HG02870 (cell line): ENCODE results near the gene GRK6.

Source experiments
- ATAC-seq: cut with Tn5 transposase; IDR thresholded peaks from one replicate; pipeline ENCODE4 v1.9.1; 2021; ENCODE audit warnings: mild to moderate bottlenecking, moderate library complexity; ENCODE audit not compliant: unreplicated experiment

GRK6 gene

DNA sequence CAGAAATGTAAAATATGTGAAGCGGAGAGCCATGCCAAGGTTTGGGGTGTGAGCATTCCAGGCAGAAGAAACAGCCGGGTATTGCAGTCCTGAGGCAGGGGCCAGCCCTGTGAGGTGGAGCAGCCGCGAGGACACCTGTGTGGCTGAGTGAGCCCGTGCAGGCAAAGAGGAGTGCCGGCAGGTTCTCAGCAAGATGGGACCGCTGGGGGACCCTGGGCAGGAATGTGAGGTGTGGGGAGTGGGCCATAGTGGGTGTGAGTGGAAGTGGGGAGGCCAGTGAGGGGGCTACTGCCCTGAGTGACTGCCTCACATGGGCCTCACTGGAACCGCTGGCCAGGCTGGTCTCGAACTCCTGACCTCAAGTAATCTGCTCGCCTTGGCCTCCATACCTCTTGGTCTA, 12.0 kb downstream of the GRK6 start:
- ATAC-seq: no peak

DNA sequence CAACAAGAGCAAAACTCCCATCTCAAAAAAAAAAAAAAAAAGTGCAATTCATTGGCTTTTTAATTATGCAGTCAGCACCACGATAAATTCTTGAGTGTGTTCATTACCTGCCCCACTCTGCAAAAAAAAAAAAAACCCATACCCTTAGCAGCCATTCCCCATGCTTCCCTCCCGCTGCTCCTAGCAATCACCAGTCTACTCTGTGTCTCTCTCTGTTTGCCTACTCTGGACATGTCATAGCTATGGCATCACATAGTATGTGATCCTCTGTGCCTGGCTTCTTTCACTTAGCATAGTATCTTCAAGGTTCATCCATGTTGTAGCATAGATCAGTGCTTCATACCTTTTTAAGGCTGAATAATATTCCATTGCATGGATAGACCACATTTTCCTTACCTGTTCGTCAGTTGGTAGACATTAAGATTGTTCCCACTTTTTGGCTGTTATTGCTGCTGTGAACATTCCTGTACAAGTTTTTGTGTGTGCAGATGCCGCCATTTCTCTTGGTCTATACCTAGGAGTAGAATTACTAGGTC, 13.1 kb downstream of the GRK6 start:
- no peak for ATAC-seq

DNA sequence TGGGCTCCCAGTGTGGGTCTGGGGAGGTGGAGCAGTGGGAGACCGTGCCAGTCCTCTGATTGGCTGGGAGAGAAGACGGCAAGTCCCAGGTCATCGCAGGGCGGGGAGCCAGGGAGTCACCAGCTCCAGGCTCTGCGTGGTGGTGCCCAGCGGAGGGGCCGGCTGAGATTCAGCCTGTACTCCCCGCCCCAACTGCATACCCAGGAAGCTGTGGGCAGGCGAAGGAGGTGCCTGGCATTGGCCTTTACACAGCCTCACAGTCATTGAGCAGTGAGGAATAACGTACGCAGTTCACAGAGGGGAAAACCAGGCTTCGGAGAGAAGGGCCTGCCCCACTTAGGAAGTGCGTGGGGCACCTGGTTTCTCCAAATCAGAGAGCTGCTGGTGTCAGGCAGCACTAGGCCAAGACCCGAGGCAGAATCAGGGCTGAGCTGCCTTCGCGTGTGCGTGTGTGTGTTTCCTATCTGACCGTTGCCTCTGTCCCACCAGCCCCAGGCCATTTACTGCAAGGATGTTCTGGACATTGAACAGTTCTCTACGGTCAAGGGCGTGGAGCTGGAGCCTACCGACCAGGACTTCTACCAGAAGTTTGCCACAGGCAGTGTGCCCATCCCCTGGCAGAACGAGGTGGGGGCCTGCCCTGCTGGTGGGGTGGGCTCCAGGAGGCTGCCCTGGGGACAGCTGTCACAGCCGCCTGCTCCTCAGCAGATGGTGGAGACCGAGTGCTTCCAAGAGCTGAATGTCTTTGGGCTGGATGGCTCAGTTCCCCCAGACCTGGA, 13.9 kb downstream of the GRK6 start:
- no peak for ATAC-seq

DNA sequence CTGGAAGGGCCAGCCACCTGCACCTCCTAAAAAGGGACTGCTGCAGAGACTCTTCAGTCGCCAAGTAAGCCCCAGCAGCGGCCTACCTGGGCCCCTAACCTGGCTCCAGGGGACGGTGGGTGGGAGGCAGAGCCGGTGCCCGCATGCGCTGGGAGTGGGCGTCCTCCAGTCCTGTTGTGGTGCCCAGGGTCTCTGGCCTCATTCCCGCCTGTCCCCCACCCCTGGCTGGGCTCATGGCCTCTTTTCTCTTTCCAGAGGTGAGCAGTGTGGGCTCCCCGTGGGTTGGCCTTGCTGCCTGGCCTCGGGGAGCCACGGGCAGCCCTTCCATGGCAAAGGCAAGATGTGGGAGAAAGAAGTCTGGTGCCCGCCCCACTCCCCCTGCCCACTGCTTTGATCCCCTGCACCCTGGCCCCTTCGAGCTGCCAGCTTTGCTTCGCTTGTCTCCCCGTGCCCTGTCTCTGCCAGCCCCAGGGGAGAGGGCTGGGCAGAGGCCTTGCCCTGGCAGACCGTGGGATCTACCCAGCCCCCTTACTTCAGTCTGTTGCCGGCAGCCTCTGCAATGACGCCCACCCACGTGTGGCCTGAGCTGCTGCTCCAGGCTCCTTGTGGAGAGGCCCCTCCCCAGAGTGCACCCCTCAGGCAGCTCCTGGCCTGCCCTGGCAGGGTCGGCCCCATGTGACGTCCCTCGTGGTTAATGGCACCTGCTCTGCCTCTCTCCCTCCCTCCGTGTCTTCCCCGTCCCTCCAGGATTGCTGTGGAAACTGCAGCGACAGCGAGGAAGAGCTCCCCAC, 14.7 kb downstream of the GRK6 start:
- no peak for ATAC-seq

DNA sequence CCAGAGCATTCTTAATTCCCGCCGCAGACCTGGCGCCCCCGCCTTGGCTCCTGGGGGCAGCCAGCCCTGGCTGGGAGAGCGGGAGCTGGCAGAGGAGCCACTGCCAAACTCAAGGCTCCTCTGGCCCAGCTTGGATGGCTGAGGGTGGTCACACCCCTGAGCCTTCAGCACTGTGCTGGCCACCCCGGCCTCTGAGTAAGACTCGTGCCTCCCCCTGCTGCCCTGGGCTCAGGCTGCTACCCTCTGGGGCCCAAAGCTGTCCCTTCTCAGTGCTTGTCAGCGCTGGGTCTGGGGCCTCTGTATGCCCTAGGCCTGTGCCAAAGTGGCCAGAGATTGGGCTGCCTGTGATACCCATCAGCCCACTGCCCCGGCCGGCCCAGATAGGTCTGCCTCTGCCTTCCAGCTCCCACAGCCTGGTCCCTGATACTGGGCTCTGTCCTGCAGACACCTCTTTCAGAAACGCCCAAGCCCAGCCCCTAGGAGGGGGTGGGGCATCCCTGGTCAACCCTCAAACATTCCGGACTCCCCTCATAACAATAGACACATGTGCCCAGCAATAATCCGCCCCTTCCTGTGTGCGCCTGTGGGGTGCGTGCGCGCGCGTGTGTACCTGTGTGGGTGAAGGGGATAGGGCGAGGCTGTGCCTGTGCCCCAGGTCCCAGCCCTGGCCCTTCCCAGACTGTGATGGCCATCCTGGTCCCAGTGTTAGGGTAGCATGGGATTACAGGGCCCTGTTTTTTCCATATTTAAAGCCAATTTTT, 15.8 kb downstream of the GRK6 start:
- ATAC-seq: no peak

DNA sequence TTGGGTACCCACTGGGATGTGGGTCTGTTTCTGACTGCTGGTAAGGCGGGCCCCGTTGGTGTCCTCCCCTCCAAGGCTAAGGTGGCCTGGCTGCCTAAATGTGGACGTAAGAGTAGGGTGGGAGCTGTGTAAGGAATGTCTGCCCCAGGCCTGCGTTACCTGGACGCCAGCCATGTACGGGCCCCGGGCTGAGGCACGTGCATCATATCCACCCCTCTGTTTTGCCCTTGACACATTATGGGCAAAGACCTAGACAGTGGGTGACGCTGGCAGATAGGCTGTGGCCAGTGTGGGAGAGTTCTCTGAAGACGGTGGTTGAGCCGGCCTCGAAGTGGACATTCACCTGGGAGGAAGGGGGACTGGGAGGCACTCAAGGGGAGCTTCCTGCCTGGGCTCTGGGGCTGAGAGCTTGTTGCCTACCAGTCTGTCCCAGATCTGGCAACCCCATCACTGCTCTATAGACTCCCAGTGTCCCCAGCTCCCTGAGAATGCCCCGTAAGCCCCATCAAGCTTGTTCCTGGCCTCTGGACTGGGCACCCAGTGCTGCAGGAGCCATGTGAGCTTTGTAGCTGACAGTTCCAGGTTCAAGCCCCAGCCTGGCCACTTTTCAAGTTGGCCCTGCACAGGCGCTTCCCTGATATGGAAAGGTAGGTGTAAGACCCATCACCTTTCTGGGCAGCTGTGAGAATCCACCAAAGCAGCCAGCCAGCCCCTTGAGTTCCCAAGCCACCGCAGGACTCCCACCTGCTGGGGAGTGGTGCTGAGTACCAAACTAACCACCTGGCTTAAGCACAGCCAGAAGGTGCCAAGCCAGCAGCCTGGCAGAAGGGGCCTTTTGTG, 16.9 kb downstream of the GRK6 start:
- no peak for ATAC-seq

DNA sequence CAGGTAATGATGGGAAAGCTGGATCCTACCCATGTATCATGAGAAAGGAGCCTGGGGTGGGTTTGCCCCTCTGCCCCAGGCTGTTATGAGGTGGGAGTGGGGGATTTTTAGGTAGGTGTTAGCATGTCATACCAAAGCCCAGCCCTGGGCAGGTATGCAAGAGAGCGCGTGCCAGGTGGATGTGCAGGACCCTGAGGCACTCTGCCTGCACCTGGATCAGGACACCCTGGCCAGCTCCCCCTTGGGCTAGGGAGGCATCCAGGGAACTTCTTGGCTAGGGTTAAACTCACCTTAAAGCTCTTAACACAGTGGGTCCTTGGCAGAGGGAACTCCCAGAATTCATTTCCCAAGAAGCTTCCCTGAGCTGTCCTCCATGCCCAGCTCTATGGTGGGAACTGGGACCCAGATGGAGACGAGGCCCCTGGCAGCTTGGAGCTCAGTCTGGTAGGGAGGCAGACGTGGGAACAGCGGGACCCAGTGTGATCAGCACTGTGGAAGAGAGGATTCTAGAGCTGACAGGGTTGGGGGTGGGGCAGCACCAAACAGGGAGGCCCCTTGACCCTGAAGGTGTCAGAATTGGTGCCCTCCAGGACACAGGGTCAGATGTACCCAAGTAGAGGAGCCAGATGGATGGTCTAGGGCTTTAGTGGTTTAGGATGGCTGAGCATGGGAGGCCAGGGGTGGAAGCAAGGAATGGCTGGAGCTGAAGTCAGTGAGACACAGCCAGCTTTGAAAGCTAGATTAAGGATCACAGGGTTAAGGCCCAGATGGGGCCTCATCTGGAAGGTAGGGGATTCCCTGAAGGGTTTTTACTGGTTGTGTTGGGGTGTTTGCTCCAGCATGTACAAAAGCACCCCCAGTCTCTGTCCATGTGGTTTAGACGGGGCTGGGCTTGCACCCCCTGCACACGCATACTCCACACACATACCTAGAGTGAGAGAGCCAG, 17.9 kb downstream of the GRK6 start:
- no peak for ATAC-seq

DNA sequence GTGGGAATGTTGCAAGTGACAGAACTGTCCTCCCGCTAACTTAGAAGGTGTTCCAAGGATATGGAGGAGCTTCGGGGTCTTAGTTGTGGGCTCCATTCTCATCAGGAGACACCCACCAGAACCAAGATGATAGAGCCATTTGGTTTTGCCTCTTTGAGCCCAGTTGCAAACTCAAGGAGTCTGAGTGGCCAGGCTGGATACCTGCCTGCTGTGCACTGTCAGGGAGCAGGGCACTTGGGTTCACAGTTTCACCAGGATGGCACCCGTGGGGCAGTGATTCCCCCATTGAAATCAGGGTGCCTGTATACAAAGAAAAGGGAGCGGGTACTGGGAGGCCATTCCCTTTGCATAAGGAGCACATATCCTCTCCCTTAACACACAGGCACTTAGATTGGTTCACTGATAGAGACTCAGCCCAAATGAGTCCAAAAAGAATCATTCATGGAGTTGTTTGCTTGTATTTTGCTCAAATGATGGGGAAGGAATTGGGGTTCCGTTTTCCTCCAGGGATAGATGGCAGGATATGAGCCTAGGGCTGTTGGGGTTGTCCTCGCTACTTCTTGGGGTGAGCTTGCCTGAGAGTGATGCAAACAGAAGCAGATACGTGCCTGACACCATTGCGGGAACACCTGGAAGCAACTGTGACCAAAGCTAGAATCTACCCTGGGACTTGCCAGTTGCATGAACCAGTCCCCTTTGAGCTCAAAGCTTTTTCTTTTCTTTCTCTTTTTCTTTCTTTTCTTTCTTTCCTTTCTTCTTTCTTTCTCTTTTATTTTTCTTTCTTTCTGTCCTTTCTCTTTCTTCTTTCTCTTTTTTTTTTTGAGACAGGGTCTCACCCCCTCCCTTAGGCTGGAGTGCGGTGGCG, 18.8 kb downstream of the GRK6 start:
- ATAC-seq: no peak

DNA sequence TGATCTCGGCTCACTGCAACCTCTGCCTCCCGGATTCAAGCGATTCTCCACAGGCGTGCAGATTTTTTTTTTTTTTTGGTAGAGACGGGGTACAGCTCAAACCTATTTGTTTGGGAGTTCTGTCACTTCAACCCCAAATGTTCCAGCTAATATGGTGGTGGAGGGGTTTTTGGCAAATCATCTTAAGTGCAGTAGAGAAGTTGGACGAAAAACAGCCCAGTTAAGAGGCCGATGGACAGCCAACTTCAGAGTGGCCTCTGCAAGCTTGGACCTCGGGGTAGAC, 19.4 kb downstream of the GRK6 start:
- ATAC-seq: no peak

DNA sequence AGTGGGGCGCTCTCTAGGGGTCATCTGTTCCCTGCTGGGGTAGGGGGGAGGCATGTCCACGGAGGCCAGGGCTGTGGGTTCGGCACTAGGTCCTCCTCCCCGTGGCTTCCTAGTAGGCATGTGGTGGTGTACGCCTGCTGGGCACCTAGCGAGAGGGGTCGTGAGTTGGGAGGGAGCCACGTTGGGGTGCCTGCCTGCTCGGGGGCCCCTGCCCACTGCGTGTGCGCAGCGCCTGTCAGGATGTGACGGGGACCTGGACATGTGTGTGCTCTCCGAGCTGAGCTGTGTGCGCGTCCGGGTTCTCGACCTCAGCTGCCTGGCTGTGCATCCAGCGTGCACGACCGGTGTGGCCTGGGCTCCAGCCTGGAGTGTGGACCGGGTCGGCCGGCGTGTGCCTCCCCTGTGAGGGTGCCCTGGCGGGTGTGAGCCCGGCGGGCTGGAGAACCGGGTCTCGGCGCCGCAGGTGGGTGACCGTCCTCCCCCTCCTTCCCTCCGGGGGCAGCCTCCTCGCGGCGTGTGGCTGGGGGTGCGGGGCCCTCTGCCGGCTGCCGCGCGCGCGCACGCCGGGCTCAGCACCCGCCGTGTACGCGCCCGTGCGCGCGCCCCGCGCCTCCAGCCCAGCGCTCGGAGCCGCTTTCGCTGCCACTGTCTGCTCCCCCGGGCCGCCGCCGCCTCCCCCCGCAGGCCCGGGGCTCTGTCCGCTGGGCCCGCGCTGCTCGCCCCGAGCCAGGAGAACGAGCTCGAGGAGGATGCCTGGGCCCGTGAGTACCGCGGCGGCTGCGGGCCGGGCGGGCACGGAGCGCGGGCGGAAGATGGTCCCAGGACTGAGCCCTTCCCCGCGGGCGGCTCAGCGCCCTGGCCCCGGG, 20.0 kb downstream of the GRK6 start, which contains the start of gene PRR7:
PRR7 (plus strand) TSS at position 615 of the 866 bp plus-strand sequence. CDS start 8,254 bp downstream, outside the sequence.
- peak; percentile 49 for ATAC-seq

DNA sequence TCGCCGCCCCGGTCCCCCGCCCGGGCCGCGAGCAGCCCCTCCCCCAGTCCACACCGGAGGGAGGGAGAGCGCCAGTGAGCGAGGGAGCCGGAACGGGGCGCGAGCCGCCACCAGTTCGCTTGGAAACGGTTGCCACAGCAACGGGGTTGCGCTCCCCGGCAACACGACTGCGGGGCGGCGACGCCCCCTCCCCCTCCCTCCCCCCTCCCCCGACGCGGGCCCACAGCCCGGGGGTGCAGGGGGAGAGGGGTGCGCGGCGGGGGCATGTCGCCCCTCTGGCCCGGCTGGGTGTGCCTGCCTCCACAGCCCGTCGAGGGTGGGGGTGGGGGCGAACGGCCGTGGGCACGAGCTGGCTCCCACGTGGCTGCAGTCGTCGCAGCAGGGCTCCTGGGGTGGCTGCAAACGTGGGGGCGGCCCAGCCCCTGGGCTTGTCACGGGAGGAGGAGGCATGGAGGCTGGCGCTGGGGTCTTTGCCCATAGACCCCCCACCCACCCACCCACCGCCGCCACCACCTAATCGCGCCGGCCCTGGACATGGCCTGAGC, 20.7 kb downstream of the GRK6 start:
- peak; percentile 31 for ATAC-seq

DNA sequence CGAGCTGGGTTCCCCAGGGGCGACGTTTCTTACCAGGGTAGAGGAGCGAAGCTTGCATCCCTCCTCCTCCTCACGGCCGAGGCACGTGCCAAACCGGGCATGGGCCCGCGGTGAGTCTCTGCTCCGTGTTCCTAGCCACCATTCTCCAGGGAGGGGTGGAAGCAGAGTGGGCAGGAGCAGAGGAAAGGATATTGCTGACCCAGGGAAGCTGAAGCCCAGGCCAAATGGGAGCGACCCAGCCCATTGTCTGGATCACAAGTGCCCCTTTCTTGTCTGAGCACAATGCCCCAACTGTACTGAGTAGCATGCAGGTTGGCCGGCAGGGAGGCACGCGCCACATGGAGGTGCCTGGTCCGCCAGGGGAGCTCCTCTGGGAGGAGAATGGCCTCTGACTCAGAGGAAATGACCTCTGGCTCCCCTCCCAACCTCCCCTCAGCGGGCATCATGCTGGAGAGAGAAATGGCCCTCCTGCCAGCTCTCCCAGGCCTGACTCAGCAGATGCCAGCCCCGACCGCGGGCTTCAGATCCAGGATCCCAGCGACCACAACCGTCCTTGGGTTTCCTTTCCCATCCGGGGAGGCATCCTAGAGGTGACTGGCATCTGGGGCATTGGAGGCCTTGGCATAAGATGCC, 21.3 kb downstream of the GRK6 start:
- ATAC-seq: no peak

DNA sequence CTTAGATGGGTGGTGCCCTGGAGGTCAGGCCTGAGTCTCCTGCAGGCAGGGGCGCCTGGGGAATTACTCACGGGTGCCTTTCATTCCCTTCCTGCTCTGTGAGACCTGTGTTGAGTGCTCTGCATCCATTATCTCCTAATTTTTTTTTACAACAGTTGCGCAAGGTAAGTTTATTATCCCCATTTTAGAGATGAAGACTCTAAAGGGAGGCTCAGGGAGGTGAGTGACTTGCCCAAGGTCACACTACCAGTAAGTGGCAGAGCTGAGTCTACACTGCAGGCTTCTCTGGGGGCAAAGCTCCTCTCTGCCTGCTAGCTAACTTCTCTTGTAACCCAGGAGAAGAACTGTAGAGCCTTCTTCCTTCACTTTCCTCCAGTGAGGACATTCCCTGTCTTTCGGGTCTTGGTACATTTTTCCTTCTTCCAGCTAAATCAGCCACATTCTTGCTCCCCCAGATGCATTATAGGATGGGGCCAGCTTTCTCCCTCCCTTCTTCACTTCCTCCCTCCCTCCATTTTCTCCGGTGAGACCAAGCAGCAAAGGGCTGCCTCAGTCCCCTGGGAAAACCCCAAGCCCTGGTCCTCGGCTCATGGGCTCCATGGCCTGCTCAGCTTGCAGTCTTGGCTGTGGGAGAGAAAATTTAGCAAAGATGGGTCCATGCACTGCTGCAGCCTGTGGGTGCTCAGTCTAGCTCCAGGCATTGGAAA, 21.9 kb downstream of the GRK6 start:
- no peak for ATAC-seq

DNA sequence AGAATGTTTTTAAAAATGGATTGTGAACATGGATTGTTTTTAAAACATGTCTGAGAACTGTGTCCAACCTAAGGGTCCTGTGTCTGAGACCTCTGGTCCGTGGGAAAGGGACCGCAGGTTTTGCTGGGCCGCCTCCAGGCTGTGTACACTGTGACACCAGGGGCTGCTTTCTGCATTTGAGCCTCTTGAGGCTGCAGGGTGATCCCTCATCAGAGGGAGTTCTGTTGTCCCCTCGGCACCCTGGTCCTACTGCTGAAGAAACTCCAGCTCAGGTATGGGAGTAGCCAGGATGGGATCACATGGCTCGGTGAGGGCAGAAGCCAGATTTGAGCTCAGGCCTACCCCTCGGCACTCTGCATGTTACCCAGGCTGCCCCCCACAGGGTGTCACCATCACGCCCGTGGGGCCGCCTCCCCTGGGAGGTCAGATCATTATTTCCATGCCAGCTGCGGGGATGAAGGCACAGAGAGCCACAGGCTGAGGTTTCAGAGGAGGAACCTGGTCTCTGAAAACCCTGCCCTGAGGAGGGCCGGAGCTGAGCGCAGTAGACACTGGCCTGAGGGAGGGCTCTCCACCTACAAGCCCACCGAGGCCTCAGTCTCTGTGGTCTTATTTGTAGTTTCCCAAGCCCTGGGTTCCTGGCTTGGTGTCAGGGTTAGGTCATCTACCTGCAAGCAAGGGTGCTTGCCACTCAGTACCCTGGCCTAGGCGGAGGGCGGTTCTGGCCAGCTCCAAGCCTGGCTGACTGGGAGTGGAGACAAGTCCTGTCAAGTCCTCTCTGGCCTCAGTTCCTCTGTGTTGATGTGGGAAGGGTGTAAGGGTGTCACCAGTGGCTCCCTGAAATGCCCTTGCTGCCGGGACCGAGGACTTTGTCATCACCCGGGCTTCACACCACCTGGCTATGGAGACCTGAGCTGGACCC, 22.9 kb downstream of the GRK6 start:
- no peak for ATAC-seq
